Adipocyte (in vitro differentiated cells): ENCODE data around the gene TMEM17.
A peak's percentile ranks its signal among the peaks of the same experiment; 100 is the strongest.
"Not testable (repeated sequence)": the region's sequence is repeated elsewhere in the genome, so short reads cannot be mapped to it uniquely, and the experiment has no call there.

Experiments
- DNase-seq: peaks from one replicate; pipeline ENCODE4 v3.0.0-alpha.2; 2015; ENCODE audit warnings: low read depth
- H3K27me3 ChIP-seq: replicated peaks from 2 replicates; pipeline ENCODE4 v1.7.0; 2013; ENCODE audit warnings: mild to moderate bottlenecking, low read length, moderate library complexity; ENCODE audit not compliant: control insufficient read depth, insufficient read depth
- H3K36me3 ChIP-seq: 2 replicates; pipeline ENCODE4 v1.7.0; 2013; ENCODE audit warnings: low read length, mild to moderate bottlenecking, moderate library complexity; ENCODE audit not compliant: control insufficient read depth, insufficient read depth, severe bottlenecking
- H3K4me1 ChIP-seq: 2 replicates; pipeline ENCODE4 v1.7.0; 2013; ENCODE audit warnings: mild to moderate bottlenecking, low read length, moderate library complexity; ENCODE audit not compliant: control insufficient read depth, insufficient read depth
- H3K4me3 ChIP-seq: 2 replicates; pipeline ENCODE4 v1.7.0; 2013; ENCODE audit warnings: mild to moderate bottlenecking, low read length, moderate library complexity
- H3K9ac ChIP-seq: 2 replicates; pipeline ENCODE4 v1.7.0; 2013; ENCODE audit warnings: mild to moderate bottlenecking, low read length, moderate library complexity
- H3K9me3 ChIP-seq: 2 replicates; pipeline ENCODE4 v1.7.0; 2013; ENCODE audit warnings: mild to moderate bottlenecking, low read length, moderate library complexity; ENCODE audit not compliant: control insufficient read depth

The TMEM17 gene

DNA sequence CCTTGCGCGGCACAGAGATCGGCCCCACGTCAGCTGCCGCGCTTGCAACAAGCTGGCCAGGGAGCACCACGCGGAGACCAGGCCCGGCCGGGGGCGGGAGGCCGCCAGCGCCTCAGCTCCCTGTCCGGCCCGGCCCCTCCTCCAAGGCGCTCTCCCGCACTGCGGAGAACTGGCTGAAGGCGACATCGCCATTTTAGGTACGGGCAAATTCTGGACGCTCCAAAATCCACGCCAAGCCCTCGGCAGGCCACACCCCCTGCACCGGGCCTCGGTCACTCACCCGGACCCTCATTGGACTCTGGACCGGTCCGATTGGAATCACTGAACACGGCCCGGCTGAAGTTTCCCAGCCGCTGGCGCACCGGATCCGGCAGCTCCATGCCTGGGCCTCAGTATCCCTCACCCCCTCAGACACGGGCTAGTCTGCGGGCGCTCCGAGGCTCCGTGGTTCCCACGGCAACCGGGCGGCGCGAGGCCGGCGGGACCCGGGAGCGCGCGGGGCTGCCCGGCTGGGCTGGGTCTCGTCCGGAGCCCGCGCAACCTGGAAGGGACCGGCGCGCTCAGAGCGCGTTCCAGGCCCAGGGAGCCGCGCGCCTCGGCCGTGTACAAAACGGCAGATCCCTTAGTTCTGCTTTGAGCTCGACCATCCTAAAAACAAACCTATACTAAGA lies at the start of gene TMEM17:
TMEM17 (minus strand) TSS at position 446 of the 671 bp plus-strand sequence; CDS start at position 380, 66 bp downstream.
- Histone ChIP-seq H3K4me1 (peaks cover 12% of the 10 kb centered on the region), H3K9me3 (no peaks in the 10 kb centered on the region), H3K27me3 (no peaks in the 10 kb centered on the region), H3K4me3 (peak within 1 kb of the TSS; percentile 89), H3K9ac (peak within 1 kb of the TSS; percentile 97), H3K36me3 (no peaks in the 10 kb centered on the region)
- peak; percentile 94 for DNase-seq

- Histone ChIP-seq H3K9me3 (no peaks in the 10 kb centered on the region), H3K27me3 (no peaks in the 10 kb centered on the region), H3K9ac (no peak overlapping the region), H3K36me3 (no peaks in the 10 kb centered on the region), H3K4me3 (no peak overlapping the region), H3K4me1 (no peaks in the 10 kb centered on the region)
- no peak for DNase-seq
Measured at GRCh38 chr2:62554440-62554839, 48.4 kb upstream of the TMEM17 start.

DNA sequence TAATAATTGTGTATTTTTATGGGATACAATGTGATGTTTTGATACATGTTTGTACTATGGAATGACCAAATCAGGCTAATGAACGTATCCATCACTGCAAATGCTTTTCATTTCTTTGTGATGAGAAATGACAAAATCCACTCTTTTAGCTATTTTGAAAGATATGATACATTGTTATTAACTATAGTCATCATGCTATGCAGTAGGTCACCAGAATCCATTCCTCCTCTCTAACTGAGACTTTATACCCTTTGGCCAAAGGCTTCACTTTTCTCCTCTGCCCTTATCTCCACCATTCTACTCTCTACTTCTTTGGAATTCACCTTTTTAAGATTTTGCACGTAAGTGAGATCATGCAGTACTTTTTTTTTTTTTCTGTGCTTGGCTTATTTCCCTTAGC lies 44.5 kb upstream of the TMEM17 start:
- Histone ChIP-seq H3K9ac (no peak overlapping the region), H3K9me3 (no peaks in the 10 kb centered on the region), H3K27me3 (no peaks in the 10 kb centered on the region), H3K36me3 (no peaks in the 10 kb centered on the region), H3K4me3 (no peak overlapping the region), H3K4me1 (peaks cover 7% of the 10 kb centered on the region)
- peak; percentile 31 for DNase-seq

DNA sequence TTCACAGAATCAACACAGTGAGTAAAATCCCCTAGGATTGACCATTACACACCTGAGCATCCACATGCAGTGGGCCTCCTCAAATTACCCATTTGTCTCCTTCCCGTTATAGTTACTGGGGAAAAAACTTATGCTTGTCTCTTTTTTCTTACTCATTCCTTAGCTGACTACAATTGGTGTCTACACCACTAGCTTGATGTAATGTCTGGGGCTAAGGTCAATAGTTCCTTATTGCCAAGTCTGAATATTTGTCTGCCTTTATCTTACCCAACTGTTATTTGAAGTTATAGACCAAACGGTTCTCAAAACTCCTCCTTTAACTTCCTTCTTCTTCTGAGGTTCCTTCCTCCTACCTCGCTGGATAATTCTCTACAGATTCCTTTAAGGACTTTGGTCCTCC lies 41.9 kb upstream of the TMEM17 start:
- Histone ChIP-seq H3K27me3 (no peaks in the 10 kb centered on the region), H3K9ac (no peak overlapping the region), H3K36me3 (no peaks in the 10 kb centered on the region), H3K4me1 (peaks cover 10% of the 10 kb centered on the region), H3K9me3 (no peaks in the 10 kb centered on the region), H3K4me3 (no peak overlapping the region)
- no peak for DNase-seq

GRCh38 chr2:62545261-62545660 lies 39.3 kb upstream of the TMEM17 start:
- Histone ChIP-seq H3K36me3 (no peaks in the 10 kb centered on the region), H3K4me3 (no peak overlapping the region), H3K9me3 (no peaks in the 10 kb centered on the region), H3K27me3 (no peaks in the 10 kb centered on the region), H3K9ac (no peak overlapping the region), H3K4me1 (peaks cover 26% of the 10 kb centered on the region)
- DNase-seq = no peak

- no peaks in the 10 kb centered on the region for H3K36me3 ChIP-seq
- DNase-seq = no peak
- H3K4me1 ChIP-seq = peaks cover 21% of the 10 kb centered on the region
- no peaks in the 10 kb centered on the region for H3K27me3 ChIP-seq
- H3K9me3 ChIP-seq = no peaks in the 10 kb centered on the region
- no peak overlapping the region for H3K4me3 ChIP-seq
- H3K9ac ChIP-seq = no peak overlapping the region
Measured at GRCh38 chr2:62540408-62541168, 34.6 kb upstream of the TMEM17 start.

DNA sequence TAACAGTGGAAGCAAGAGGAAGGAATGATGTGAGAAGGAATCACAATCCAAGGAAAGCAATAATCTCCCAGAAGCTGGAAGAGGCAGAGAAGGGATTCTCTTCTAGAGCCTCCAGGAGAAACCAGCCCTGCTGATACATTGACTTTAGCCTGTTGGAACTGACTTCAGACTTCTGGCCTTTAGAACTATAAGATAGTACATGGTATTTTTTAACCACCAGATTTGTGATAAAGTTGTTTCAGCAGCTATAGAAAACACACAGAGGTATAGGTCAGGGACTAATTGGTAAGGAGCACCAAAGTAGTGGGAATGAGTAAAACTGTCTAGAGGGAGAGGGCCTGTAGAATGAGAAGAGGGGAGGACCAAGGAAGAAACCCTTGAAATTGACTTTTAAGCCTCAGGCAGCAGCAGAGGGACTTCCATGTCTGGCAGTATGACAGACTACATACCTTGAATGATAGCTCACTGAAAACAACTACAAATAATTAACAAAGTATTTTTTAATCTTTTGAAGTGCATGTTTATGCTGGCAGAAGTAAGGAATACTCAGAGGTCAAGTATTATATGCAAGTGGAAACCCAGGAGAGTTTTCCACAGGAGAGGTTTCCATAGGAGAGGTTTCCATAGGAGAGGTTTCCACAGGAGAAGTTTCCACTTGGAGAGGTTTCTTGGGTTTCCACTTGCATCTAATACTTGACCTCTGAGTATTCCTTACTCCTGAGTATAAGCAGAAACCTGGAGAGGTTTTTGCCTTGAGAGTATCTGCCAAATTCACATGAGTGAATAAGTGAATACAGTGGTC lies 33.8 kb upstream of the TMEM17 start:
- Histone ChIP-seq H3K4me1 (peaks cover 16% of the 10 kb centered on the region), H3K27me3 (no peaks in the 10 kb centered on the region), H3K4me3 (no peak overlapping the region), H3K9ac (no peak overlapping the region), H3K9me3 (no peaks in the 10 kb centered on the region), H3K36me3 (no peaks in the 10 kb centered on the region)
- peak; percentile 13 for DNase-seq

DNA sequence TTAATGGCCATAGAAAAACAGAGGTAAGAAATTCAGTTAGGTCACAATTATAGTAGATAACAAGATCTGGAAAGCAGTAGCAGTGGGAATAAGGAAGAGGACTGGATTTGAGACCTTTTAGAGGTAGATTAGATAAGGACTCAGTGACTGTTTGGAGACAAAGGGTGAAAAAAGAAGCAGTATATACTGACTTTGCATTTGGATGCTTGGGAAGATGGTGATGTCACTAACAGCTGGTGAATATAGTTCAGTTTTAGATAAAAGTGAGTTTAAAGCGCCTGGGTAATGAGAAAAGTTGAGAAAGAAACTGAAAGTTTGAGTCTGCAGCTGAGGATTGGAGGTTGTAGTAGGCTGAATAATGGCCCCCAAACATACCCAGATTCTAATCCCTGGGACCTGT lies 32.8 kb upstream of the TMEM17 start:
- Histone ChIP-seq H3K4me3 (no peak overlapping the region), H3K9me3 (no peaks in the 10 kb centered on the region), H3K36me3 (no peaks in the 10 kb centered on the region), H3K27me3 (no peaks in the 10 kb centered on the region), H3K9ac (no peak overlapping the region), H3K4me1 (peaks cover 16% of the 10 kb centered on the region)
- DNase-seq = no peak

DNA sequence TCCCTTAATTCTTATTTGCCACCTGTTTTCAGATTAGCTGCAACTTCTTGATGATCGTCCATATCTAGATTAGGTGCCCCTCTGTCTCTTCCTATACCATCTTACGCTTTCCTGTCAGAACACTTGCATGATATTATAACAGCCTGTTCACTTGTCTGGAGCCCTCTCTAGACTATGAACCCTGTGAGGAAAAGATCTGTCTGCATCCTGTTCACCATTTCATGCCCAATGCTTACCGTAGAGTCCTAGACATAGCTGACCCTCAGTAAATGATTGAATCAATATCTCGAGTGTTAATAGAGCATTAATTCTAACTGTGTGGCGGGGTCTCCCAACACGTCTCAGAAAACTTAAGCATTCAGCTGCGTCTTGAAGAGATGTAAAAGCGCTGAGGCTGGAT lies 31.8 kb upstream of the TMEM17 start:
- no peaks in the 10 kb centered on the region for H3K27me3 ChIP-seq
- H3K36me3 ChIP-seq = no peaks in the 10 kb centered on the region
- no peak overlapping the region for H3K9ac ChIP-seq
- H3K9me3 ChIP-seq = no peaks in the 10 kb centered on the region
- no peak overlapping the region for H3K4me3 ChIP-seq
- no peak for DNase-seq
- peaks cover 16% of the 10 kb centered on the region for H3K4me1 ChIP-seq

- H3K9me3 ChIP-seq = no peaks in the 10 kb centered on the region
- no peak overlapping the region for H3K9ac ChIP-seq
- H3K36me3 ChIP-seq = no peaks in the 10 kb centered on the region
- no peak for DNase-seq
- H3K4me1 ChIP-seq = peaks cover 16% of the 10 kb centered on the region
- no peaks in the 10 kb centered on the region for H3K27me3 ChIP-seq
- H3K4me3 ChIP-seq = no peak overlapping the region
Measured at GRCh38 chr2:62536873-62537547, 31.0 kb upstream of the TMEM17 start.

GRCh38 chr2:62535521-62535920 lies 29.5 kb upstream of the TMEM17 start:
- not testable (repeated sequence) for H3K4me3 ChIP-seq, H3K4me1 ChIP-seq, H3K9me3 ChIP-seq, H3K9ac ChIP-seq, H3K27me3 ChIP-seq, DNase-seq, H3K36me3 ChIP-seq
